NCI-H345 treated with DMSO at 0.1 percent for 48 hours (cell line): ENCODE measurements around the gene ELL2.
"Not testable (repeated sequence)": the region's sequence is repeated elsewhere in the genome, so short reads cannot be mapped to it uniquely, and the experiment has no call there.

ENCODE experiments used
- DNase-seq: peaks from one replicate; lab custom pipeline; 2025; ENCODE audit not compliant: unreplicated experiment; lab: John Stamatoyannopoulos, UW

Gene ELL2

DNA sequence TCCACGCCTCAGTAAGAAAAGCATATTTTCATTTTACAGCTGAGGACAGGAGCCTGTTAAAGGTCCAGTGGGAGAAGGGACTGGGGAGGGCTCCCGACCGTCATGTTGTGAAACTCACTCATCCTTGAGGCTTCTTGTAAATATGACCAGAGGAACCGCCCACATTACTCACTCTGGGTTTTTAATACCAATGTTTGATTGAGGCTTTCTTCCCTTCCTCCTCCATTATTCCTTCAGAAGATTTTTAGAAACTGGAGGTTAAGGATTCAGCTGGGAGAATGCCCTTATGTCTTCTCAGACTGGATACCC is 77.7 kb downstream of the ELL2 start:
- no peak for DNase-seq

DNA sequence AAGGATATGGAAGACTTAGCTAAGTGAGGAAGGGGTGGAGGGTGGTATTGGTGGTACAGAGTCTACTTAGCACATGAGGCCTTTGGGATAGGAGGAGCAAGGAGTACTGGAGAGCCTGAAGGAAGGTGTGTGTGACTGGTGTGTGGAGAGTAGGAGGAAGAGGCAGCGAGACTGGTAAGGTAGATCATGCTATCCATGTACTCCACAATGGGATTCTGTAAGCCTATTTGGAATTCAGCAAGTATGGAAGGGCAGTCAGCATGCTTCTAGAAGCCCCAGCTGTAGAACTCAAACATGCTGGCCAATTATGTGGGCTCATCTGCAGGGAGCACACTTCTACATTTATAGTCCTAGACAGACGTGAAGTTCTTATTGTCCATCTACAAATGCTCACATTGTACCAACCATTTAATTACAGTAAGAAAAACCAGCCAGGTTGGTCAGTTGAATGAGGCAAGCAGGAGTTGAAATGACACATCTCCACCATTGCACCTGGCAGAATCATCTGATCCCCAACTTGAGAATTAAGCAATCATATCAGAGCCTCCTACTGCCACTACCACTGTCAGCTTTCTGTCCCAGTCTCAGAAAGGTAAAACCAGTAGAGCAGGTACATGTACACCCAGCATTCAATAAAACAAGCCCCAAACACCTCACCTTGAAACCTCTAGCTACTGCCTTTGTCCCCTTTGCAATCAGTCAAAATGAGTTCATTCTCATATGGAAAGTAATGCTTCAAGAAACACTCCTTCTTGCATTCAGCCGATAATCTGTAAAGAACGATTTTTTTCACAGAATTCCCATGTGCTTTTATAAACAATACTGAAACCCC is 78.2 kb downstream of the ELL2 start:
- no peak for DNase-seq

DNA sequence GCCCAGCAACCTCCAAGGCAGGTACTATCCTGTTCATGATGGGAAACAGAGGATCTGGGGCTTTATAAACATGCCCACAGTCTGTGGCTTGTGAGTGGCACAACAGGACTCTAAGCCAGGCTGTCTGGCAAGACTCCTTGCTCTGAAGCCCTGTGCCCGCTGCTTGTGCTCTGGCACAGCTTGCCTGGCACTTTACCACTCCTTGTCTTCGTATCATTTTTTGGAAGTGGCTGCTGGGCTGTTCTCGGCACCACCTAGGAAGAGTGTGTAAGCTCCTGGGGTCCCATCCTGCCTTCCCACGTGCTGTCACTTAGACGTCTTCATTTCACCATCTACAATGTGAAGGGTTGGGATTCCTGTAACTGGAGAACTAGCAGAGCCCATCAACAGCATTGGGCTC is 79.8 kb downstream of the ELL2 start:
- DNase-seq = no peak

DNA sequence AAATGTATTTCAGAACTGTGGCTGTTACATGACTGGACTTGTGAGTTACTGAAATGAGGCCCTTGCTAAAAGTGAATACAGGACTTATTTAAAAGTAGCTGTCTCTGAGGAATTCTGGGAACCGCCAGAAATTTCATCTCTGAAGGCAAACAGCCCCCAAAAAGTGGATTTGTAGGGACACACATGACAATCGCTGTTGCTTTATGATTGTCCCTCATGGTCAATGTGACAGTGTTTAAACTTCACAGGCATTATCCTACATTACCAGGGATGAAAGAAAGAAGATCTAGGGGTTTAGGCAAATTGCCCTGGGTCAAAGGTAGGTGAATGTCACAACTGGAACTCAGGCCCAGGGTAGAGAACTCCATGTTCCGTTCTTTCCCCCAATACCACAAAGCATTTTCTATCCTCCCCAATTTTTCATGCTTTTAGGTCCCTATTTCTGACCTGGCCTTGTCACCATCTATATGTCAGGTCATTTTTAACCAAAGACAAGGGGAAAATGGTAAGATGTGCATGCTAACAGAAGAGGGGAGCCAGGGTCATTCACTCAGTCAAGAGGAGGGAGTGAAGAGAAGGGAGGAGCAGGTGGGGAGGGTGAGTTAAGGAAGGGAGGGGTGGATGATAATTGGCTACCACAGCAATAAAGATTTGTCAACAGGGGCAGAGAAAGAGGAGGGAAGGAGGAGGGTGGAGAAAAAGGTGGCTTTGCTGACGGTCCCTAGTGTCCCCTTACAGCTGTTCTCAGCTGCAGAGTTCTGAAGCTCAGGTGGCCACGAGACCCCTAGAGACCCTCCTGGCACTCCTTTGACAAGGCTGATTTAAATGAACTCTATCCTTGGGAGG is 81.3 kb downstream of the ELL2 start:
- no peak for DNase-seq

DNA sequence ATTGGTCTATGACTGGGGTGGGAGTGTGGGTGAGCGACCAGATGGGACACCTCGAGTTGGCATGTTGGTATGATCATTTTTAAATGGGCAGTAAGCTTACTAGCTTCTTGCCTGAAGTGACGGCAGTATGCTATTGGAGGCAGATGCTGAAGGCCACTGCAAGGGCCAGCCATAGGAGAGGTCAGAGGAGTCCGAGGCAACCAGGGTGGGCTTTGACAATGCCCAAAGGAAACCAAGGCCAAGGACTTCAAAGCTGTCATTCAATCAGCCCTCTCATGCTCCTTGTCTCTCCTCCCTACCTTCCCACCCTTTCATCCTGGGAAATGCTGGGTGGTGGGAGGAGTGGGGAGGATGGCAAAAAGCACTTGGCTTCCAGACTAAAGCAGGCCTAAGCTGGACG is 82.0 kb downstream of the ELL2 start:
- DNase-seq = no peak

DNA sequence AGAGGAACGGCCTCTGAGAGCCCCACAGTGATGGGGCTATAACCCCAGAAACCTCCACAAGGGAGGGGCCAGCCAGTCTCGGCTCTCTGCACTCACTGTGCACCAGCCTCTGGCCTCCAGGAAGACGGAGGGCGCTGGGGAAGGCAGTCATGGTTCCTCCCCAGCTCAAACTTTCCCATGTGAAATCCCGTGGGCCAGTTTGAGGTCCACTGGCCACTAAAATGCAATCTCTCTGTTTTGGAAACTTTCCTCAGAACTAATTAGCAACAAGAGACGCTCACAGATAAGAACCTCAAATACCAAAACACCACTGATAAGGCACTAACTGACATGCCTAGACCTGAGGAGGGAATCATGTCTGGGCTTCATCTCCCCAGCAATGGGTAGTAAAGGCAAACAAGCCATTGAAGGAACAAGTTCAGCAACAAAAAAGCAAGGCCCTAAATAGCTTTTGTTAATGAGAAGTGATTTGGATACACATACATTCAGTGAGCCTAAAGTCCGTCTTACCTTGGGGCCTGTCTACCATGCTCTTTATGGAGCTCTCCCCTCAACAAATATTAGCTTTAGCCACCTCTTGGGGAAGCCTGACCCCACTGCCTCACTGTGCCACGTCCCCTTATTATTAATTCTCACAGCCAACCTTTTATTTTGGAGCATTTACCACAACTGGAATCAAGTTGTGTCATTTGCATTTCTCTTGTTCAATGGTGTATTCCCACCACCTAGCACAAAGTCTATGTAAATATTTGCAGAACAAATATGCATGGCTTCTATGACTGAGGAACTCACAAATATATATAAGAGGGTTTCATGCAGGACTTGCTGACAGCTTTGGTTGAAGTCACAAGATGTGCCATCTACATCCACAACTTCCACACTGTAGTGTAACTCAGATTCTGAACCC is 83.0 kb downstream of the ELL2 start:
- no peak for DNase-seq

DNA sequence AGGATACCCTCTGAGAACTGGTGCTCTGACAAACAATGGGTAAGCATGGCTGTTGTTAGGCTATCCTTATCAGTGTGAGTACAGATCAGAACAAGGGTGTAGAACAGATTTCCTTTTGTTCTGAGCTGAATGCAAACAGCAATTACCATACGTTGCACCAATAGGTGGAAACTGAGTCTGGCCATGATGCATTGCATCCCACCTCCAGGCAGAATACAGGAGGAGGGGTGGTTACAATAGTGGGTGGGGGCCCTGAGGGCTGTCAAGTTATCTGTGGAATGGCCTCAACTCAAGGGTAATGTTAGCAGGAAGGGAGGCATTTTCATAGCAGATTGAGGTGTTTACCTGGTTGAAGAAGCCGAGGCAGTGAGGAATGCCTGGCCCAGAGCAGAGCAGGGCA is 84.9 kb downstream of the ELL2 start:
- no peak for DNase-seq

DNA sequence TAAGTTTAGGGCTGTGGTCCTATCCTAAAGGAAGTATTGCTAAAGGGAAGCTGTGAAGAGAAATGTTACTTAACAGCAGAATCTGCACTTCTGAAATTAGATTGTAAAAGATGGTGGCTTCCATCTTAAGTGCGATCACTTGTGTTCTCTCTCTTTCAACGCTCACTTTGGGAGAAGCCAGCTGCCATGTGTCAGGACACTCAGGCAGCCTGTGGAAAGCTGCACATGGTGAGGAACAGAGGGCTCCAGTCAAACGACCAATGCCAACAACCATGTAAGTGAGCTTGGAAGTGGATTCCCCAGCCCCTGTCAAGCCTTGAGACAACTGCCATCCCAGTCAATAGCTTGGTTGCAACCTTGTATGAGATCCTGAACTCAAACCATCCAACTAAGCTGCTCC is 87.4 kb downstream of the ELL2 start:
- no peak for DNase-seq

DNA sequence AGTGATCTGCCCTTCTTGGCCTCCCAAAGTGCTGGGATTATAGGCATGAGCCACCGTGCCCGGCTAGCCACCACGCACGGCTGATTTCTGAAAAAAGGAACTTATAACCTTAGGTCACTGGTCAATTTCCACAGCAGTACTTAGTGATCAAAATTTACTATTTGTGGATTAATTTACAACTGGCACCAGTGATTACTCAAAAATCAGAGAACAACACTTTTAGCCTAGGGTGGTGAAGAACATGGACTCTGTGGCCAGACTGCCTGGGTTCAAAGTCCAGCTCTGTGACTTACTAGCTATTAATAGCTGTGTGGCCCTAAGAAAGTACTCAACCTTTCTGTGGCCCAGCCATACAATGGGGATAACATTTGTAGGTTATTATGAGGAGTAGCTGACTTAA is 88.3 kb downstream of the ELL2 start:
- no peak for DNase-seq

DNA sequence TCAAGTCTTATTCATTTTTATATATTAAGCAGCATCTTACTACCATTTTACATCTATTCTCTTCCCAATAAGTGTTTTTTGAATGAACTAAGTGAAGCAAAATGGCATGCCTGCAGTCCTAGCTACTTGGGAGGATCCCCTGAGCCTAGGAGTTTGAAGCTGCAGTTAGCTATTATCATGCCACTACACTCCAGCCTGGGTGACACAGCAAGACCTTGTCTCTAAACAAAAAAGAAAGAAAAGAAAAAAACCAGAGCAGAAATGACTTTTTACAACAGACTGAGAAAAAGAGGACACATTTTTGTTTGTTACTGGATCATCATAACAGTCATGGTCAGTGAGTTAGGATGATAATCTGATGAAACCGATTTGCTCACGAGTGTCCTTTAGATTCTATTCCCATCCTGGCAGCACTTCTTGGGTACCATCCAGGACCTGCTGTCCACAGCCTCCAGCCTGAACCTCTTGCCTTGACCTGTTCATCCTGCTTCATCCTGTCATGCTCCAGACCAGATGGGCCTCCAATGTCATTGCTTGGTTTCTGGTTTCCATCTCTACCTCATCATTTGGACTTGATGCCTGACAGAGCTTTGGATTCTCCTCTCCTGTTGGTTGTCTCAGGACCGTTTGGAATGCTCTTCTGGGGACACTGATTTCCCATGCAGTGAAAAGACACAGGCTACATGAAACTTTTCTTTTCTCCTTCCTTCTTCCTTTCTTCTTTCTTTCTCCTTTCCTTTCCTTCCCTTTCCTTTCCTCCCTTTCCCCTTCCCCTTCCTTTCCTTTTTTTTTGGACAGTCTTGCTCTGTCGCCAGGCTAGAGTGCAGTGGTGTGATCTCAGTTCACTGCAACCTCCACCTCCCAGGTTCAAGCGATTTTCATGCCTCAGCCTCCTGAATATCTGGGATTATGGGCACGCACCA is 89.0 kb downstream of the ELL2 start:
- DNase-seq = no peak

DNA sequence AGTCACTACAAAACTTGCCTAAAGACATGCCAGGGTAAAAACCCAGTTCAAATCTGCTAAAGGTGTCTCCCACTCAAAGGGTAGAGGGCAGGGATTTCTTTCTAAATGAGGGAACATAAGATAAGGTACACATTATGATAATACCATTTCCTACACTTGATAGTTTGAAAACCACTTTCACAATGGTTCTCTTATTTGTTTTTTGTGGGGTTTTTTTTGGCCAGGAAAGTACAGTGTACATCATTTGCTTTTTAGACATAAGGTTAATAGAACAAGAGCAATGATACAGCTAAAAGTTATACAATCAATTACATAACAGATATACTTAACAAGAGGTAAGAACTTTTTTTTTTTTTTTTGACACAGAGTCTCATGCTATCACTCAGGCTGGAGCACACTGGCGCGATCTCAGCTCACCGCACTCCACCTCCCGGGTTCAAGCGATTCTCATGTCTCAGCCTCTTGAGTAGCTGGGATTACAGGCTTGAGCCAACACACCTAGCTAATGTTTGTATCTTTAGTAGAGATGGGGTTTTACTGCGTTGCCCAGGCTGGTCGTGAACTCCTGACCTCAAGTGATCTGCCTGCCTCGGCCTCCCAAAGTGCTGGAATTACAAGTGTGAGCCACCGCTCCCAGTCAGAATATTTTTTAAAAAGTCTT is 90.4 kb downstream of the ELL2 start:
- no peak for DNase-seq

DNA sequence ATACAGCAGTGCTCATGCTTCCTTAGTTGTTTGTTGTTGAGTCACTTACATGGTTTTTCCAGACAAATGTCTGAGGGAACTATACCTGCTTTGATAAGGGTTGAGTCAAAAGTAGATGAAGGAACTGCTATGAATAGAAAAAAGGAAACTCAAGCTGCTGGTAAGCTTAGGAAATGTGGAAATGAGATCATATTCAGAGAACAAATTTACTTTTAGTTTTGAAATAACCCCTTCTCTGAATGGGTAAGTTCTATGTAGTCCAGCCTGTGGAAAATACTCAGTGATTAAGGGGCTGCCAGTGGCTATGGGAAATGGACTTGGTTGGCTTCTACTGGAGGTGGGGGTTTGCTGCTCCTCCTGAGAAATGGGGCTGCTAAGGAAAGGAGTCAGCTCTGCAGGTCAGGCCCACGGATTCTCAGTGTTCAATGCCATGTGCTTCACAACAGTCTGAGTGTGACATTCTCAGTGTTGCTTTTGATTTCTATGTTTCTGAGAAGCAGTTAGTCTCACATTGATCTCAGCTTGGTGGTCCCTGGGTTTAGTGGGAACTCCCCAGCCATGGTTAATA is 91.5 kb downstream of the ELL2 start:
- DNase-seq = no peak

DNA sequence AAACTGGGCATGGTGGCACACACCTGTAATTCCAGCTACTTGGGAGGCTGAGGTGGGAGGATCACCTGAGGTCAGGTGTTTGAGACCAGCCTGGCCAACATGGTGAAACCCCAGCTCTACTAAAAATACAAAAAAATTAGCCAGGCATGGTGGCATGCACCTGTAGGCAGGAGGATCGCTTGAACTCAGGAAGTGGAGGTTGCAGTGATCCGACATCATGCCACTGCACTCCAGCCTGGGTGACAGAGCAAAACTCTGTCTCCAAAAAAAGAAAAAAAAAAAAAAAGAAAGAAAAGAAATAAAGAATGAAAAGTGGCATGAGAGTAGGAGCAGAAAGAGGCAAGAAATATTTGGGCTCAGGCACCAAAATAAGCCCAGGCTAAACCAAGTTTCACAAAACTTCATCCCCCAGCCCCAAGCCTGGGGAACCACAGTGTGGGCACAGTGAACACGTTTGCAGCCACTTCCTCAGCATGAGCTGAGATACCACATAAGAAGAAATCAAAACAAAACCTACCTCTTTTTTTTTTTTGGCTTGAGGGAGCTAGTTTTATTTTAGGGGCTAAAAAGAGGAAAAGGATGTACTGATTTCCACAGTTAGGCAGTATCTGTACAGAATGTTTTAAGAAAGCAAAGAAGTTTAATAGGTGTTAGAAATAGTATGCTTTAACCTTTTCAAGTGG is 92.3 kb downstream of the ELL2 start:
- DNase-seq = not testable (repeated sequence)

DNA sequence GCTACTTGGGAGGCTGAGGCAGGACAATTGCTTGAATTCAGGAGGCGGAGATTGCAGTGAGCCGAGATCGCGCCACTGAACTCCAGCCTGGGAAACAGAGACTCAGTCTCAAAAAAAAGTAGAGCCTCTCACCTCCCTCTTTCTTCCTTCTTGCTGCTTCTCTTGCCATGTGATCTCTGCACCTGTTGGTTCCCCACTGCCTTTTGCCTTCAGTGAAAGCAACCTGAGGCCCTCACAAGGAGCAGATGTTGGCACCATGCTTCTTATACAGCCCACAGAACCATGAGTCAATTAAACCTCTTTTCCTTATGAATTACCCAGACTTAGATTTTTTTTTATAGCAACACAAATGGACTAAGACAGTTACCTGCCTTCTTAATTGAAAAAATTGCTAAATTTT is 93.5 kb downstream of the ELL2 start:
- DNase-seq = no peak

DNA sequence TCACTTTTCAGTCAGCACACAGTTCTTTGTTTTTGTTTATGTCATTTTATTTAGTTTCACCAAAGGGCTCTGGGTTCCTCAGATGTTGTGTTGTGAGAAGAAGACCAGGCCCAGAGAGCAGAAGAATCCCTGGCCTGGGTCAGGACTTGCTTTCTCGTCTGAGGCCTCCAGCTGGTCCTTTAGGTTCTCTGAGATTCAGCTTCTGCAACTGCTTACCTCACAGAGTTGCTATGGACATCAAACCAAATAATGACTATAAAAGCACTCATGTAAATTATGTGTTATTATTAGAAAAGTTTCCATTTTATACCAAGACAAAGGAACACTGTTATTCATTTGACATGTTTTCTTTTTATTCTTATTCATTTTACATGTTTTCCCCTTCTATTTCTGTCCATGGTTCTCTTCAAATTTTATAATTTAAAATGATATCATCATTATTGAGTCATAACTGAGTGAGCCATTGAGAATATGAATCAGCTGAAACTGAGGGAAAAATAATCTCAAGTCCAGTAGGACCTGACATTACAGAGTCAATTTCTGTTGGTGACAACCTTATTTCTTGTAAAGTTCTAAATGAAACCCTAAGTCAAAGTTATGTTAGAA is 95.1 kb downstream of the ELL2 start:
- DNase-seq = no peak

DNA sequence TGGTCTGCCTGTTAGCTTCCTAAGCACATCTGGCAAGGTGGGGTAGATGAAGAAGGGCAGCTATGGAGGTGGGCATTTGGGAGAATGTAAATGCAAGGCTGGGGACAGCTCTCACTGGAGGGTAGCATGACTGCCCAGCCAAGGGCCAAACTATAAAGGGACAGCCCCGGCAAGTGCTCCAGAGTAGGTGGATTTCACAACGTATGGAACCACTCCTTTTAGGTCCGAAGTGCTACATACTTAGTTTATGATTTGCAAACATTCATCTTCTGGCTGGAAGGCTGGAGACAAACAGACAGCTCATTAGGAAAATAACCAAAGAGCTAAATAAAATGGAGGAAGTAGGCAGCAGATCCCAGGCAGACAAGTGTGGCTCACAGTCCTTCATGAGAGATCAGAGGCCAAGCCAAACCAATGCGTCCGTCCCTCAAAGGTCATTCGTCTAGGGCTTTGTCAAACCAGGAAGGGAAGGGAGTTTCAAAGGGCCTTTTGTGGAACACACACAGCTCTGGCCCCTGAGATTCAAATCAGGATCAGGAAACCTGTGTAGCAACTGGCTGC is 96.6 kb downstream of the ELL2 start:
- DNase-seq = no peak

DNA sequence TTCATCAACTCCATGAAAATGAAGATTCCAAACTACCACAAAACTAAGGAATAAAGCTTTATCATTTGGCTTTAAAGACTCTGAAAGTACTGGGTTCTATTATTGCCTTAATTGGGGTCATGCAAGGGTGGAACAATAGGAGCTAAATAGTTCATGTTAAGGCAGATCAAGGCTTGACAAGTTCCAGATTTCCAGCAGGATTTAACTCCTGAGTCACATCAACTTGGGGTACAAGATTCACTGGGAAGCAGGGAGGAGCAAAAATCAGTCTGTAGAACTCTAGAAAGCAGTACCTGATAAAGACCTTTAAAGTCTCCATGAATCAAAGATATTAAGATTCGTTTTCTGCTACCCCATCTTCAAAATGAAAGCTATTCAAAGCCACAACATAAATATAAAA is 97.2 kb downstream of the ELL2 start:
- DNase-seq = no peak

DNA sequence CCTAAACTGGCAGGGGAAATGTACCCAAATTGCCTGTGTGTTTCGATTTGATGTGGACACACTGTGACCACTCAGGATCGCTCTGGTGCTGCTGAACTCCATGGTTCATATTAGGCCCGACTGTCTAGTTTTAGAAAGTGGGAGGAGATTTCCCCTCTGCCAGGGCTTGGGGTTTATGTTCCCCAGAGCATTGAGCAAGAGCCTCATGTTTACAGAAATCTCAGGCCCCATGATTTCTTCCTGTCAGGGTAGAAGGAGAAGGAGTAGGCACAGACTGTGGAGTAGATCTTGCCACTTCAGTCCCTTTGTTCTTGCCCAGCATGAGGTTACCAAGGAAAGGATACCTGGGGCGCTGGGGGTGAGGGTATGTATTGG is 98.3 kb downstream of the ELL2 start:
- DNase-seq = no peak
